Muscle of arm (tissue), 12 donors: ENCODE measurements around the gene HDAC11. TPM values are rescaled to one million over a fixed set of nuclear protein-coding genes. Genes with fewer than 3 reads are reported as not detected.
"Not testable (repeated sequence)": the region's sequence is repeated elsewhere in the genome, so short reads cannot be mapped to it uniquely, and the experiment has no call there.

Source experiments
- DNase-seq: peaks from one replicate; pipeline ENCODE4 v3.0.0-alpha.2; 2013
- polyA plus RNA-seq, 12 donors: library from polyadenylated mRNA; unstranded; fragments of 120-200 nt; gene quantifications; one replicate each; pipeline ENCODE4 v1.2.1, GENCODE V29; 2013; ENCODE audit not compliant: insufficient read length in 12 of 12

The HDAC11 gene
- polyA plus RNA-seq, 12 donors = 12.3 to 25.0 (median 15.5) TPM; not detected in 1

DNA sequence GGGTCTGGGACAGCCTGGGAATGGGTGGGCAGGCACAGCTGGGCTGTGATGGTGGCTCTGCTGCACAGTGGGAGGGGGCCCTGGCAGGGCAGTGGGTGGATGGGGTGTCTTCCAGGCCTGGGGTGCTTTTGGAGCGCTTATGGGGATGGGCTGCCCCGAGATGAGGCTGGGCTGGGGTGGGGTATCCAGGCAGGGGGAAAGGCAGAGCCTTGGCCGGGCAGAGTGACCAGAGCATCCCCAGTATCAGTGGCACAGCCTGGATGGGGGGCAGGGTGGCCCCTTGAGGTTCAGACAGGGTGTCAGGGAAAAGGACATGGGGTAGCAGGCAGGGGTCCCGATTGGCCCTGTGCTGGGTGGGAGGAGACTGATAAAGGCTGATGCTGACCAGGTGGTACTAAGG is 26.6 kb downstream of the HDAC11 start:
- DNase-seq = no peak

DNA sequence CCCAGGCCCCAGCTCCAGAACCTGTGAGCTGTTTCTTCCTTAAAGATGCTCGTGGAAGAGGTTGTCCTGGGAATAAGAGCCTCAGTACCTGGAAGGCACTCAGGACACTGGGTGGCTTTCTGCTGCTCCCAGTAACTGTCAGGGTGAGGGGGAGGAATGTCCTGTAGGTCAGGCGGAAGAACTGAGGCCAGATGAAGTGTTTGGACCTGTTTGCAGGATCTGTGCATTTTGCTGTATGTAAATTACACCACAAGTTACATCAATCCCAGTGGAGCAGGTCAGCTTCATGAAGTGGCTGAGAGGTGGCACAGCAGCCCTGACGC is 27.1 kb downstream of the HDAC11 start:
- DNase-seq = no peak

DNA sequence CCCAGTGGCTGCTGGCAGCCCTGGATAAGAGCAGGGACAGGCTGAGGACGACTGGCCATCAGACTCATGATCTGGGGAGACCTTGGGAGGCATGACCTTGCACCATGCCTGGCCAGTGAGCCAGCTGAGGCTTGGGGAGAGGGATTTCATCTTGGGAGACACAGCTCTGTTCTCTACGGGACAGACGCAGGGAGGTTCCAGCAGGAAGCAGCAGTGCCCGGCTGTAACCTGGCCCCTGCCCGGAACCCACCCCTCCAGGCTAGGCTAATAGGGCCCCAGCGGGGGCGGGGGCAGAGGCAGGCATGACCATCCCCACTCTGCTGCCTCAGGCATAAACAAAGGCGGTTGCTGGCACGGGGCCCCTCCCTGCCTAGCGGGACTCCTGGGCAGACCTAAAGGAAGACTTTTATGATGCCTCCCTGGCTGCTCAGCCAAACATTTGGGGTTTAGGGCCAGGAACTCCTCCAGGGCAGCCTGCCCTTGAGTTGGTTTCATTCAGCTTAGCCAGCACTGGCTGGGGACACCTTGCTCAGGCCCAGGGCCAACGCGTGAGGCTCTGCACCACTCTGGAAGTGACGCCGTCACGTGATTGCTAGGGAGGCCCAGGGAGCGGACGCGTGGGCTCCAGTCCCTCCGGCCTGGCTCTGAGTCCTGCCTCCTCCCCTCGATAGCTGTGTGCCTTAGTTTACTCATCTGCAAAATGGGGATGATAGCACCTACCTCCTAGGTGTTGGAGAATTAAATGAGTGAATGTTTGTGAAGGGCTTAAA is 27.6 kb downstream of the HDAC11 start:
- DNase-seq = no peak

DNA sequence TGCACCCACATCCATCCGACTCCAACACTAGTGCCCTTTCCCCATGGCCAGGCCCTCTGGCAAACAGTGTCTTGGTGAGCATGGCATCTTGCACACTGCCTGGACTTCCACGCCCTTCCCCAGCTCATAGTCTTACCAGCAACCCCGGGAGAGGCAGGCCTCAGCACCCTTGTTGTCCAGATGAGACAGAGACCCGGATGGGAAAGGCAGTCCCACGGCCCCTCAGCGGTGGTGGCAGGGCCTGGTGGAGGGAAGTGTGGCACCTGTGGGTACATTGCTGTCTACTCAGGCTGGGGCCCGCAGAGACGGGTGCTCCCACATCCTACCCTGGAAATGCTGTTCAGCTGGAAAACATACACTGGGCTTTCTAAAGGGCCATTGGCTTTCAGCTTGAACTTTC is 28.4 kb downstream of the HDAC11 start:
- no peak for DNase-seq

DNA sequence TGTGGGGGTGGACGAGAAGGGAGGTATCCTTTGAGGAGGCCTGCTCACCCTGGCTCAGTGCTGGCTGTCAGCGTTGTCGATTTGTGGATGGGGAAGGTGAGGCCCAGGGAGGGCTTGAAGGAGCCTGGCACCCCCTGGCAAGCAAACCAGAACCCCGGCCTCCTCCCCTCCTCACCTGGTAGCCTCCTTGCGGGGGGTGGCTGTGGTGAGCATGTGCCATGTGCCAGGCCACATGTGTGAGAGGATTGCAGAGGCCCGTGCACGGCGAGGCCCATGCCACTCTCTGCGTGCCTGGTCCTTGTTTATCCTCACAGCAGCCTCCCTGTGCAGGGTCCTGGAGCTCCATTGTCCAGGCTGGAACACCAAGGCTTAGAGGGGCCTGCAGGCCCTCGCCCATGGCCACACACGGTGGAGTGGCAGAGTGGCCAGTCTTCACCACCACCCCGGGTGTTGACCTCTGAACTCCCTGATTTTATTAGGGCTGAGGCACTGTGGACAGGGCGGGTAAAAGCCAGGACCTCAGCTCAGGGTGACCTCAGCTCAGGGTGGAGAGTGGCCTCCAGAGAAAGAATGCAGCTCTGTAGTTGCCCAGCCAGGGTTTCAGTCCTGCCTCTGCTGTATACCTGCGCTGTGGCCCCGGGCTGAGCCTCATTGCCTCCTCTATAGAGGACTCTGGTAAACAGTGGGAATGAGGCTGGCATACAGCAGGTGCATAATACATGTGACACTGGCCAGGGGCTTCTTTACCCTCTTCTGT is 29.1 kb downstream of the HDAC11 start:
- DNase-seq = no peak

DNA sequence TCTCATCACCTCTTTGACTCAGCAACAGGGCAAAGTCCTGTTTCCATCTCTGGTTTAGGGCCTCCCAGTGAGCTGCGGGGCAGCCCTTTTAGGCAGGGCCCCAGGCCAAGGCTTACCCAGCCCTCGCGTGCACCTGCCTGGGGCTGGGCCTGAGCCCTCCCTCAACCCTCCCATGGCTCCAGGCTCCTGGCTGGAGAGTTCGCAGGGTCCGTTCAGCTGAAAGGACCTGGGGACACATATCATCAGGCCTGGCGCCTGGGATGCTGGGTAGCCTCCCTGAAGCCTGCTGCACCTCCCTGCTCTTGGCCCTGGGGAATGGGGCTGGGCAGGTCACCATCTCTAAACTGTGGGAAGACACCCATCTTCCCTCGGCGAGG is 29.7 kb downstream of the HDAC11 start:
- no peak for DNase-seq

DNA sequence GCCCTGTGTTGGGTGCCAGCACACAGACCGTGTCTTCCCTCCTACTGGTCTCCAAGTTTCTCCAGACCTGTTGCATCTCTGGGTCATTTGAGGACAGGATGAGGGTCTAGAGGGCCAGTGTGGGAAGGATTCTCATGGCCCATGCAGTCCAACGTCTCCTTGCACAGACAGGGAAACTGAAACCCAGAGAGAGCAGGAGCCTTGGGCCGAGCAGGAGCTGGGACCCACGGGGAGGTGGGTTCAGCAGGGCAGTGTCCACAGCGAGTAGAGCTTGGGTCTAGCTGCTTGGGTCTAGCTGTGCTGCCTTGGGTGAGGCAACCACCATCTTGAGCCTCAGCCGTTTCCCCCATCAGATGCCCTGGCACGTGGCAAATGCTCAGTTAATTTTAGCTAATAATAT is 32.3 kb downstream of the HDAC11 start:
- no peak for DNase-seq

DNA sequence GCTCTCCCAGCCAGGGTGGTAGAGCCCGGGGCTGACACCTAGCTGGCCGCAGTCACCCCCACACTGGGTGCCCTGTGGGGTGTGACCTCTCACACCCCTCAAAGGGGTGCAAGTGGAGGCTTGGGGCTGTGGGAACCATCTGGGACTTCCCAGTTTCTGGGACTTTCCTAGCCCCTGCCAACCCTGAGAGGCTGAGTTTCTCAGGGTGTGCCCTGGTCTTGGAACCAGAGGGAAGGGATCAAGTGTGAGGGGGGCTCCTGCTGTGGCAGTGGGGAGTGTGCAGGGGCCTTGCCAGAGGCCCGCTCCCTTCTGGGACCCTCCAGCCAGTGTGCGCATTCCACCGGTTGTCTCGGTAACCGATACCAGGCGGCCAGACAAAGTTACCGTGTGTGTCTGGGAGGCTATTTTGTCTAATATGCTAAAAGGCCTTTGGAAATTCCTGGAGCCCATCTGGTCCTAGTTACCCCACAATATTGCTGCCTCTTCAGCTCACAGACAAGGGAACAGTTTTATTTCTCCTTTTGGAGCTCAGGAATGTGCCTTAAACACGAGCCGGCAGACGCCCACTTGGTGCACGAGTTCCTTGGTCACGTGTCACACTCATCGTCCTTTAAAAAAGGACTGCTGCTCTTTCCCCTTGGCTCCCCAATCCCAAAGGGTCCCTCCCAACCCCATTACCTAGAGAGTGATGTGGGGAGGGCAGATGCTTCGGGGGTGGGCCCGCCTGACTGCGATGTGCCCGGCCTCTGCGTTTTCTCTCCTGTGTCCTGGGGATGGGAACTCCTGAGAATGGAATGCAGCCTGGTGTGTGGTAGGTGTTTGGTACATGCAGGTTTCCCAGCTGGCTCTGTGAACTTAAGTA is 33.2 kb downstream of the HDAC11 start:
- peak; percentile 52 for DNase-seq

DNA sequence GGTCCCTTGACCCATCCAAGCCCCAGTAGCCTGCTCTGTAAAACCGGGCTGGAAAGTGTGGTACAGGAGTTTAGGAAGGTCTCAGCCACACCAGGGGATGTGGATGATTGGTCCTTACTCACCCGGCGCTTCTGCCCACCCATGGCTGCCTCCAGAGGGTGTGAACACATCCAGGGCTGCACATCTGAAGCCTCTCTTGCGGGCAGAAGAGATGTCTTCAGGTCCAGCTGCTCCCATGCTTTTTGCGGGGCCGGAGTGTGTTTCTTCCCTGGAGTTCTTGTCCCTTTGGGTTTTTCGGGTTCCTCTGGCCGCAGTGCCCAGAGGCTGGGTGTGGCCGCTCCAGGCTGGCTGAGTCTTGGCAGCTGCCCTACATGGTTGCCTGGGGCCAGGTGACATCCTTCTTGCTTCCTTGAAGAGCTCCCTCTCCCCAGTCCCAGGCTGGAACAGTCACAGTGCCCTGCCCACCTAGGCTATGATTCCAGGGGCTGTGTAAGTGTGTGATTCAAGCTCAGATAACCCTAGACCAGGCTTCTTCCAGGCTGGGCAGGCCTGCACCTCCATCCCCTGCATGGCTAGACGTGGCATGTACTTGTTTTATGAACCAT is 33.9 kb downstream of the HDAC11 start:
- DNase-seq = no peak

DNA sequence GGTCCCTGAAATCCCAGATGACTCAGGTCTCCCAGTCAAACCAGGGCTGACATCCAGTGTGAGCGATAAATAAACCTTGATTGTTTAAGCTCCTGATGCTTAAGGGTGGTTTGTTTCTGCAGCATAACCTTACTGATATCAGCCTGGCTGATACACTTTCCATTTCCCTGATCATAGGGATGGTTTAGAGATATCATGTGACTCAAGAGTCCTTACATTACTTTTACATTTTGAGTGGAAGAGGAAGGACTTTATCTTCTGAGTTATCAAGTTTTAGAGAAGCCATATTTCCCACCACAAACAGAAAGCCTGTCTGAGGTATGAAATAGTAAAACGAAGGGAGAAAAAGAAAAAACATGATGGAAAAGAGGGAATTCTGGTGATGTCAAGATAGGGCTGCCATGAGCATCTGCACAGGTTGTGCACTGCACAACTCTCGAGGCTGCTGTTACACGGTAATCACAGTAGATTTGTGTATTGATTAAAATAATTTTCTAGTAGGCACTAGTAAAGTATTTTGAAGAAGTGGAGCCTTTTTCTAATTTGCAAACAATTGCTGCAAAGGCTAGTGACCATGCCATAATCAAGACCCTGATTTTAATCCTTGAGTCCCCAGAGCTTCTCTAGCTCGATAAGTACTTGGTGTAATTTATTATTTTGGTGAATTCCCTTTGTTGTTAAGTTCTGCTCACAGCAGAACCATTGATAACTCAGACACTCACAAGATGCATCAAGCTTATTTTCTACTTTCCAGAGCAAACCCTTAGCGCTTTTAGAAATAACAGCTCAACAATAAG is 34.7 kb downstream of the HDAC11 start:
- no peak for DNase-seq

DNA sequence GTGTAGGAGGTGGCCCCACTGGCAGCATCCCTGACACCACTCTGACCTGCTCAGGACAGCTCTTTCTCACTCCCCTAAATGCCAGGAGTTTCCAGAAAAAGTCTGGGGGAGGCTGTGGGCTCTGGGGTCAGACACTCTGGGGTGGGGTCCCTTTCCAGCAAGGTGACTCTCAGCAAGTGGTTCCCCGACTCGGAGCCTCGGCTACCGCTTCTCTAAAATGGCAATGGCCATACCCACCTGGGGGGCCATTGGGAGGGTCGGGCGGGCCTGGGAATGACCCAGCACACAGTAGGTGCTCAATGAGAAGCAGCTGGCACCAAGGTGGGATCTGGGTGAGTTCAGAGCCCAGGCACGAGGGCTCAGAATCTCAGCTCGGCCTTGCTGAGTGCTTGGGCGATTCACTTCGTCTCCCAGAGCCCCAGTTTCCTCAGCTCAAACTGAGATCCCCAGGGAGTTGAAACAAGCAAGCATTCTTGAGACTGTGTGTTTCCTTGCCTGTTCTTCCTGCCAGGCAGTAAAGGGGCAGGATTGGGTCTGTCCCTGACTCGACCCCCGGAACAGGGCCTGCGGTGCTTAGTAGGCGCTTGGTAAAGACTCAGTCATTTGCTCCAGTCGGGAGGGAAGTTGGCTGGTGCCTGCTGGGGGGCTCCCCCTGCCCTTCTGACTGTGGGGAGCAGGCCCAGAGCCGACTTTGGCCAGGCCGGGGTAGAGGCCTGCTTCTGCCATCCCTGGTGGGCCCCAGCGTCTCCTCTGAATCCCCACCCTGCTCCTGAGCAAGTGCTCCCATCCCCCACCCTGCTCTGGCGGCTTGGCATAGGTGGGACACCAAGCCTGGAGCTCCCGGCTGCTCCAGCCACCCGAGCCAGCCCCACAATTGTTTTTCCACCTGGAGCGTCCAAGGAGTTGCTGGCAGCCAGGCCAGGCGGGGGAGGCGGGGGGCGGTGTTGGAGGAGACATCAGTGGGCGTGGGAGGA is 36.0 kb downstream of the HDAC11 start:
- DNase-seq = peak; percentile 66

DNA sequence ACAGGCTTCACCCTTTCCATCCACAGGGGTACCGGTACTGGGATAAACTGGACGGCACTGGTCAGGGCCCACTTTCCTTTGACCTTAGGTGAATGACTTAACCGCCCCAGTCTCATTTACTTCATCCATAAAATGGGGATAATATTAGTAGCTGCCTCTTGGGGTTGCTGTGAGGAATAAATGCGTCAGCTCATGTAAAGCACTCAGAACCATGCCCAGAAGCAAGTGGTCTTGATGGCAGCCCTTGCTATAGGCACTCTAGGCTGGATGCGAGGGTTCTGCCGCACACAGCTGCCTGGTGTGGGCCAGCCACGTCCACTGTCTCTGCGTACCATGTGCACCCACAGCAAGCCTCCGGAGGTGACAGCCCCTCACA is 36.6 kb downstream of the HDAC11 start:
- DNase-seq = no peak

DNA sequence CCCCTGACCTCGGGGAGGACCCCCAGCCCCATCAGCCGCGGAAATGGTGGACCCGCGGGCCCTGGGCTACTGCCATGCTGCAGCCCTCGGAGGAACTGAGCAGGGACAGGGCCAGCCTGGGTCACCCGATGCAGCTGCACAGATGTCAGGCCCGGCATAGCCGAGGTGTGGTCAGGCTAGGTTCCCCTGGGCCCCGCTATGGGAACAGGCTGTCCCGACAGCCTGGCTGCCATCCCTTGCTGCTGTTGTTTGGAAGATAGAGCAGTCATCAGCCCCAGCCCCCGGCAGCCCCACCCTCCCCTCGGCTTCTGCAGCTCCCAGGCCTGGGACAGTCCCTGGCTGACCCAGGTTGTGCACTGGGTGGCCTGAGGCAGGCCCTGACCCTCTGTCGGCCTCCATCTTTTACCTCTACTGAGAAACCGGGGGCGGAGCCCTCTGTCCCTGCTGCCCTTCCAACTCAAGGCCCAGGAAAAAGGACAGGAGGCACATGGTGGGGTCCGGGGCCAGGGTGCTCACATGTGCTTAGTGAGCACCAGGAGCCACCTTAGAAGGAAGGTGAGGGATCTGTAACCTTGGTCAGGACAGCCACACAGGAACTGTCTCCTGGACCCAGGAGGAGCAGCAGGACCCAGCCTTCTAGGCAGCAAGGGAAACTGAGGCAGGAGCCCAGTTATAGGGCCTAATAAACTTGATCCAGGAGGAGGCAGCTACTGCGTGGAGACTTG is 37.3 kb downstream of the HDAC11 start:
- DNase-seq = no peak

DNA sequence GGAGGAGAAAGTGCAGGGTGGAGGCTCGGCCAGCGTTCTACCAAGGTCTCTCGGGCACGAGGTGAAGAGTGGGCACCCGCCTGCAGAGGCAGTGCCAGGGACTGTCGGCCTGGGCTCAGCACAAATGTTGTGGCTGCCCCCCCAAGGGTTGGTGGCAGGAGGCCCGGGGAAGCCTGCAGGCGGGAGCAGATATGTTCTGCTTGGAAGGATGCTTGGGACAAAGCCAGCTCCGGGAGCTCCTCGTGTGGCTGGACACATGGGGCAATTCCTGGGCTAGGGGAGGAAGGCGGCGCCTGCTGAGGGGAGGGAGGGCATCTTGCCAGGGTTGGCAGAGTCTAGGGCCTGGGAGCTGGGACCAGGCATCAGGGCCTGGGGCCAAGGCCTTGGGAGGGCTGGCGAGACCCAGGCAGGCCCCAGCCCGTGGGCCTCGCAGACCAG is 38.4 kb downstream of the HDAC11 start:
- DNase-seq = peak; percentile 65

DNA sequence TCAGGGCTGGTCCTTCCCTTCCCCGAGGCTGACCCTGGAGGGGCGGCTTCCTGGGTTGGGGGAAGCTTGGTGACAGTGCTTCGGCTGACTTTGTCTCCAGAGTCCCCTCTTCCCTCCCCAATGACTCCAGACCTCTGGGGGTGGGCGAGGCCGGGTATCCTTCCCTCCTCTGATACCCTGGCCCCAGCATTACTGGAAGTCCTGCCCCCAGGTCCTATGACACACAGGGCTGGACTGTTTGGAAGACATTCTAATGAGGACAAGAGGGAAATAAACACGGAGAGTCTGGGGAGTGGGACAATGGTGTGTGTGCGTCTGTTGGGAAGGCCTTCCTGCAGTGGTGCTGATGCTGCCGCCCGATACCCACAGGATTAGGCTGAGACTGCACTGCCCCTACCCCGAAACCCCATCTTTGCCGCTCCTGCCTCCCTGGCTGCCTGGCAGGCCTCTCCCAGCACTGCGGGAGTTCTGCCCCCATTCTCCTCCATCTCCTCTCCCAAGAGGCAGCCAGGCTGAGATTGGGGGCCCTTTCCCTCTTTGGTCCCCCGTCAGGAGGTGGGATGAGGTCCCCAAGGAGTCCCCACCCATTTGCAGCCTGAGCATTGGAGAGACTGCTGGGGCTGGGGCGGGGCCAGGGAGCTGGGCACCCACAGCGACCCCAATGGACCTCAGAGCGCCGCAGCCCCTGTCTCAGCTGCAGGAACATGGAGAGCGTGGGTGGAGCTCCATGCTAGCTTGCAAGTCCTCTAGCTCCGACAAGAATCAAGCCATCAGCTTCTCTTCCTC is 39.1 kb downstream of the HDAC11 start:
- DNase-seq = no peak

DNA sequence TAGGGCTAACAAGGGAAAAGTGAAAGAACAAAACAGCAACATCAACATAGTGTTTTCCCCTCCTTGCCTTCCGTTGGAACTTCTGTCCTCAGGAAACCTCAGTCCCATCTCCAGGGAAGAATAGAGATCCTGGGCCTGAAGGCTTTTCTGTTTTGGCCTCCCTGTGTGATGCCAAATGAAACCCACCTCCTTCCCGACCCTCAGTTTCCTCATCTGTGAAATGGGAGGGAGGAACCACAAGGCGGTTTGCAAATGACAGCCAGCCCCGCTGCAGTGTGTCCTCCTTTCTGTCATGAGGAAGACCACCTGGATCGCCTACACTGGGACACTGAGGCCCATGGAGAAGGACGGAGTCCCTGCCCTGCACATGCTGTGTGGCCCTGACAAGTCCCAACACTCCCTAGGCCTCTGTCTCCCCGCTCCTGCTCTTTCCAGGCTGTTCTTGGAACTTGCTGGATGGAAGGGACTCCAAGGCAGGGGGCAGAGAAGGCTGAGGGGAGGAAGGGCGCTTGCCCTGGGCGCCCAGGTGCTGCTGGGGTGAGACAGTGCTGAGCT is 40.3 kb downstream of the HDAC11 start:
- DNase-seq = no peak

DNA sequence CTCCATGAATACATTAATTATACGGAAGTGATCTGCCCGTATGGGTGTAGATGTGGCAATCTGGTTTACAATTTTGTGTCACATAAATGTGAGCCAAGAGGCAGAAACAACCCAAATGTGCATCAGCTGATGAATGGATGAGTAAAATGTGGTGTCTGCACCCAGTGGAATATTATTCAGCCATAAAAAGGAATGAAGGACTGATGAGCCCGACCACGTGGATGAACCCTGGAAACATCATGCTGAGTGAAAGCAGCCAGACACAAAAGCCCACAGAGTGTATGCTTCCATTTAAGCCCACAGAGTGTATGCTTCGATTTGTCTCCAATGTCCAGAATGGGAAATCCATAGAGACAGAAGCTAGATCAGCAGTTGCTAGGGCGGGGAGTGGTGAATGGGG is 41.2 kb downstream of the HDAC11 start:
- DNase-seq = no peak

DNA sequence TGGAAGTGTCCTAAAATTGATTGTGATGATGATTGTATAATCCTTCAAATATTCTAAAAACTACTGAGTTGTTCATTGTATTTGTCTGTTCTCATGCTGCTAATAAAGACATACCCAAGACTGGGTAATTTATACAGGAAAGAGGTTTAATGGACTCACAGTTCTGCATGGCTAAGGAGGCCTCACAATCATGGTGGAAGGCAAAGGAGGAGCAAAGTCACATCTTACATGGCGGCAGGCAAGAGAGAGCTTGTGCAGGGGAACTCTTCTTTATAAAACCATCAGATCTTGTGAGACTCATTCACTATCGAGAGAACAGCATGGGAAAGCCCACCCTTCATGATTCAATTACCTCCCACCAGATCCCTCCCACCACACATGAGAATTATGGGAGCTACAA is 41.6 kb downstream of the HDAC11 start:
- DNase-seq = not testable (repeated sequence)
